SU-DHL-6 (cell line): ENCODE results near the gene TTLL9.

Source experiments
- EZH2phosphoT487 ChIP-seq: fragments of 200-600 bp; sonication (generic), shearing (Covaris generic); conservative IDR thresholded peaks from 2 replicates; pipeline ENCODE4 v1.6.1; 2018; ENCODE audit warnings: mild to moderate bottlenecking, antibody characterized with exemption, low read length, moderate library complexity, mixed read lengths
- TF ChIP-seq, protein P1 (sequence below): fragments of 200-600 bp; sonication (generic); IDR thresholded peaks from one replicate; pipeline ENCODE4 v1.5.1; 2017; ENCODE audit warnings: antibody characterized with exemption, mild to moderate bottlenecking, low read length, moderate library complexity; ENCODE audit not compliant: insufficient read depth, poor library complexity, severe bottlenecking

DNA sequence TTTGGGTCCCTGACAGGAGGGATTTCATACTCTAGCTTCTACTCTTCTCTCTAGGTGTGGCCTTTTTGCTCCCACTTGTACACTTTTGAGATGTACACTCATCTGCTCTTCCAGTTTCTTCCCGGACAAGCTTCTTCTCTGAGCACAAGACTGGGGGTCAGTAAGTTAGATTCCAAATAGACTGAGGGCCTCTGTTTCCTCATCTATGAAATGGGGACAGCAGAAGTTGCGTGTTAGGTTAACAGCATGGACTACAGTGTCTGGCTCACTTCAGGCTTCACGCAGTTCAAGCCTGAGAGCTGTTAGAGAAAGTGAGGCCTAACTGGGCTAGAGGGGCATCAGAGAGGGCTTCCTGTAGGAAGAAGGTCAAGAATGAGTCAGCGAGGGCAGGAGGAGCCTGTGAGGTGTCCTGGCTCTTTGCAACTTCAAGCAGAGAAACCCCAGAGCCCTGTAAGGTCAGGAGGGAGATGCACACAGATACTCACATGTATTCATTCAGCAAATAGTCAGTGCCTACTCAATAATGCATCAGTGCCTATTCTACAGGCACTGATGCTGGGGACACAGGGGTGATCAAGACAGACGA is 118.1 kb downstream of the TTLL9 start:
- TF ChIP-seq, protein P1, sequence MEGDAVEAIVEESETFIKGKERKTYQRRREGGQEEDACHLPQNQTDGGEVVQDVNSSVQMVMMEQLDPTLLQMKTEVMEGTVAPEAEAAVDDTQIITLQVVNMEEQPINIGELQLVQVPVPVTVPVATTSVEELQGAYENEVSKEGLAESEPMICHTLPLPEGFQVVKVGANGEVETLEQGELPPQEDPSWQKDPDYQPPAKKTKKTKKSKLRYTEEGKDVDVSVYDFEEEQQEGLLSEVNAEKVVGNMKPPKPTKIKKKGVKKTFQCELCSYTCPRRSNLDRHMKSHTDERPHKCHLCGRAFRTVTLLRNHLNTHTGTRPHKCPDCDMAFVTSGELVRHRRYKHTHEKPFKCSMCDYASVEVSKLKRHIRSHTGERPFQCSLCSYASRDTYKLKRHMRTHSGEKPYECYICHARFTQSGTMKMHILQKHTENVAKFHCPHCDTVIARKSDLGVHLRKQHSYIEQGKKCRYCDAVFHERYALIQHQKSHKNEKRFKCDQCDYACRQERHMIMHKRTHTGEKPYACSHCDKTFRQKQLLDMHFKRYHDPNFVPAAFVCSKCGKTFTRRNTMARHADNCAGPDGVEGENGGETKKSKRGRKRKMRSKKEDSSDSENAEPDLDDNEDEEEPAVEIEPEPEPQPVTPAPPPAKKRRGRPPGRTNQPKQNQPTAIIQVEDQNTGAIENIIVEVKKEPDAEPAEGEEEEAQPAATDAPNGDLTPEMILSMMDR, result no peak
- no peak for TF ChIP-seq EZH2phosphoT487
